Urothelium cell line (cell line): ENCODE measurements around the gene TMEM218.

Experiments
- DNase-seq: peaks from one replicate; pipeline ENCODE4 v3.0.0; 2011; ENCODE audit warnings: low spot score, mixed read lengths
- FAIRE-seq: peaks from 2 replicates; lab custom pipeline; 2011; peaks lifted over from hg19 to GRCh38; lab: Jason Lieb, UNC

TMEM218 gene

GRCh38 chr11:125111343-125112207 lies at the start of gene TMEM218:
TMEM218 (minus strand) TSS chr11:125111626; CDS start chr11:125102241, 9,385 bp downstream.
- peak; percentile 92 for FAIRE-seq
- DNase-seq = peak; percentile 94

DNA sequence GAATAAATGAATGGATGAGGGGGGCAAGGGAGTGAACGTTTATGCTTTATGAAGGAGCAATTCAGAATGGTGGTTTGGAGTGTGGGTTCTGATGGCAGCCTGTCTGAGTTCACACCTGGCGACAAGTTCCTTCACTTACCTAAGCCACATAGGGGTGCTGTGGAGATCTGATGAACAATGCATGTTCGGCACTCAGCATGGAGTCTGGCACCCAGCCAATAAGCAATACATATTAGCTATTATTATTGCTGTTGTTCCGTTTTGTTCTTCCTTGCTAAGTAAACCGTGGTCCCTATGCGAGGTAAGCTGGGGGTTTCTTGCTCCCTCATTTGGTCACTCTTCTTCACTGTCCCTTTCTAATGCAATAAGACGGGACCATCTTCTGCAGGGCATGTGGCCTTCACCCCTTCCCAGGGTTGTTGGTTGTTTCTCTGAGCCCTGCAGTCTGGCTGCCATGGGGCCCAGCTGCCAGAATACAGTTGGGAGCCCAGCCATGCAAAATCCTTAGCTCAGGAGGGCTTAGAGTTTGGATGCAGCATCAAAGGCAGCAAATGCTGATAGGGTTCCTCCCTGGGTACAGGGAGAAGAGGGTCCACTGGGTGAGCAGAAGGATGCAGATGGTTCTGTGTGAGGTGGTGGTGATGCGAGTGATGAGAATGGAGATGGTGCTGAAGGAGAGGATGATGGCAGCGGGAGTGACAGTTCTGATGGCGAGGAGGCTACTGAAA lies 46.7 kb upstream of the TMEM218 start:
- no peak for FAIRE-seq
- DNase-seq = no peak

DNA sequence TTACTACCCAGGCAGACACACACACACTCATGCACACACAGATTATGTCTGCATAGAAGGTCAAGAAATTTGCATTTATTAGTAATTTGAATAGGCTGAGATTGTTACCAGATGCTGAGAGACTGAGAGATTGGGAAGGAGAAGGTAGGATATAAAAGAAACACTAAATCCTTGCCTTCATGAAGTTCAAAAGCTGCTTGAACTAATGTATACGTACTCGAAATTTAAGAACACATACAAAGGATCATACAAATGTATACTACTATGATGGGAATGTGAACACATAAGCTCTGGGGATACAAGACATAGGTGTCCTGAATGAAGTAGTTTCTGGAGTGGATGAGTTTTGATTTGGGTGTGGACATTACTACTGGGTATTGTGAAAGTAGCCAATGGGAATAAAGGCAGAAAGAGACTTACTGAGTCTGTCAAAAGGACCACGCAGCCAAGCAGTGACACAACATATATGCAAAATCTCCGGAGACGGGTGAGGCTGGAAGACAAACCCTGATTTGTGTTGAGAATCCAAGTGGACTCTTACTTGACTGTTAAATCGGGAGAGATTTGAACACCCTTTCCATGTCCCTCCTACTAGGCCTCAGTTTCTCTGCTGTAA lies 45.8 kb upstream of the TMEM218 start:
- no peak for DNase-seq
- no peak for FAIRE-seq

GRCh38 chr11:125156346-125157117 lies 45.1 kb upstream of the TMEM218 start:
- DNase-seq (no peak), FAIRE-seq (no peak)

DNA sequence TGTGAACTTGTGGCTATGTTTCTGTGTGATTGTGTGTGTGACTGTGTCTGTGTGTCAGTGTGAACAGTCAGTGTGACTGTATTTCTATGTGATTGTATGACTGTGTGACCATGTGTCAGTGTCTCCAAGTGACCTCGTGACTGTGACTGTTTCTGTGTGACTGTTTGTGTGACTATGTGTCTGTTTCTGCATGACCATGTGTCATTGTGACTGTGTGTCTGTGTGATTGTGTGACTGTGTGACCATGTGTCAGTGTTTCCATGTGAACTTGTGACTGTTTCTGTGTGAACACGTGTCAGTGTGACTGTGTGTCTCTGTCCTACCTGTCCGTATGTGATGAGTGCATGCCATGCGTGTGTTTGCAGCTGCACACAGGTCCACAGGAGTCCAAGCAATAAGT lies 44.3 kb upstream of the TMEM218 start:
- FAIRE-seq = no peak
- DNase-seq = no peak

GRCh38 chr11:125155100-125155444 lies 43.6 kb upstream of the TMEM218 start:
- DNase-seq (no peak), FAIRE-seq (peak; percentile 20)

DNA sequence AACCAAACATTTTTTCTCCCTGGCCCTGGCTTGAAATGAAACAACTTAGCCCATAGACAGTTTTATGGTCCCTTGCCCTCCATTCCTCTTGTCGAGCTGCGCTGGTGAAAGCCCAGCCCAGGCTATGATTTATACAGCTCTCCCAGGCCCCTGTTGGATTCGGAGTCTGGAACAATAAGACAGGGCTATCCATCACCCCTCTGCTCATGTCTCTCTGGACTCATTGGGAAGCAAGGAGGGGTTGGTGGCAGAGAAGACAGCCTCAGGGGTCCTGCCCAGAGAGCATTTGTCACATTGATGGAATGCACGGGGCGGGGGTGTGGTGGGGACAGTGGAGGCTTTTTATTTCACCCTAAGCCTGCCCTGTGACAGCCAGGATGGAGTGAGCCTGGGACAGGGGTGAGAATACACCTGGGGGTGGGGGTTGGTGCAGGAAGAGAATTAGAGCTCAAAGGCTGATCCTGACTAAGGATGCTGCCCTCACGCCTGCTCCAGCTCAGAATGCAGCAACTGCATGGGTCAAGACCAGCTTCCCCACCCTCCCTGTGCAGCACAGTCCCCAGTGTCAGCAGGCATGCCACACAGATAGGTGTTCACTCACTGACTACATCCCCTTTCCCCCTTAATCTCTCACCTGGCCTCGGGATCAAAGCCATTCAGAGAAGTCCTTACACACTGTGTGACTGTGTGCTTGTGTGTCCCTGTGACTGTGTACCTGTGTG lies 43.1 kb upstream of the TMEM218 start:
- no peak for FAIRE-seq
- DNase-seq = no peak

- no peak for FAIRE-seq
Observed at GRCh38 chr11:125153837-125154236, 42.4 kb upstream of the TMEM218 start.

GRCh38 chr11:125148743-125149142 lies 37.3 kb upstream of the TMEM218 start:
- no peak for DNase-seq

More at GRCh38 chr11:125153837-125154236, 42.4 kb upstream of the TMEM218 start:
- DNase-seq = no peak

DNA sequence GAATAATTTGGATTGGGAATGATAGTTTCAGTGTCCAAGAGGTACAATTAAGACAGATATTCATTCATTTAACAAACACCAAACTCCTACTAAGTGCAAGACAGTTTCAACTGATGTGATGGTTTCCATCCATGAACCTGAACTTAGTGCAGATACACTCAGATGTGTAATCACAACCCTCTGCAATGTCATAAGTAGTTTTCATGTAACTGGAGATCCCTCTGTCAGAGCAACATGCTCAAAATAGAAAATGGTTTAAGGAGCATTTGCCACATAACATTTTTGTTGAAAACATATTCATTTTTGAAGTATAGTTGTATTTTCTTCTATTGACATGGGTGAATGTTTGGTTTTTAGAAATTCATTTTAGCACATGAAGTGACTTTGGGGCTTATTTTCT lies 36.6 kb upstream of the TMEM218 start:
- FAIRE-seq = no peak
- DNase-seq = no peak

More at GRCh38 chr11:125148743-125149142, 37.3 kb upstream of the TMEM218 start:
- FAIRE-seq = no peak

DNA sequence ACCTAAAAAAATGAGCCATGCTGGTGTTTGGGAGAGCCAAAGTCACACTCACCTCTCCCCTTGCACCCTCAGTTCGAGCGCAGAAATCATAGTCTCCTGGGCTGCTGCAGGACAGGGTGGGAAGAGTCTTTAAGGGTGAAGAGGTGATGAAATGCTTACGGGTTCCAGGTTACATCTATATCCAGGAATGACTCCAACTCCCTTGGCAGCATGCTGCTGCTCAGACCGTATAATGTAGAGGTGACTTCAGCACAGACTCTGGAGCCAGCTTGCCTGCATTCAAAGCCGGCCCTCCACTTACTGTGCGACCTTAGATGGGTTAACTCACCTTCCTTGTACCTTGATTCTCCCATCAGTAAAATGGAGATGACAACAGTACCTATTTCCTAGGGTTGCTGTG lies 35.9 kb upstream of the TMEM218 start:
- DNase-seq (no peak), FAIRE-seq (no peak)

DNA sequence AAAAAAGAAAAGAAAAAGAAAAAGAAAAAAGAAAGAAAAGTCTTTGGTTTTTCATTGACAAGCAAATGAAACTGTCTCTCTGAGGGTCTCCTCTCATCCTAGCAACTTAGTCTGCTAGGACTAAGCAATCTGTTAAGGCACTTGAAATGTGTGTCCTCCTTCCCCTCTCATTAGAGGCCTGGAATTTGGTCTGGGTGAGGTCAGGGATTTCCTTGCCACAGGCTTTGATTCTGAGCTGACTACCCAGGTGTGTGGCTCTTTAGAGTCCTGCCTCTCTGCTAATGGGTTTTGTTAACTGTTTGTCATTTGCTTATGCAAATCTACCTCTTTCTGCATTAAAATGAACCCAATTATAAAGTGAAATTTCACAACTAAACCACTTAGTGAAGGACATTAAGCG lies 34.8 kb upstream of the TMEM218 start:
- FAIRE-seq = no peak

DNA sequence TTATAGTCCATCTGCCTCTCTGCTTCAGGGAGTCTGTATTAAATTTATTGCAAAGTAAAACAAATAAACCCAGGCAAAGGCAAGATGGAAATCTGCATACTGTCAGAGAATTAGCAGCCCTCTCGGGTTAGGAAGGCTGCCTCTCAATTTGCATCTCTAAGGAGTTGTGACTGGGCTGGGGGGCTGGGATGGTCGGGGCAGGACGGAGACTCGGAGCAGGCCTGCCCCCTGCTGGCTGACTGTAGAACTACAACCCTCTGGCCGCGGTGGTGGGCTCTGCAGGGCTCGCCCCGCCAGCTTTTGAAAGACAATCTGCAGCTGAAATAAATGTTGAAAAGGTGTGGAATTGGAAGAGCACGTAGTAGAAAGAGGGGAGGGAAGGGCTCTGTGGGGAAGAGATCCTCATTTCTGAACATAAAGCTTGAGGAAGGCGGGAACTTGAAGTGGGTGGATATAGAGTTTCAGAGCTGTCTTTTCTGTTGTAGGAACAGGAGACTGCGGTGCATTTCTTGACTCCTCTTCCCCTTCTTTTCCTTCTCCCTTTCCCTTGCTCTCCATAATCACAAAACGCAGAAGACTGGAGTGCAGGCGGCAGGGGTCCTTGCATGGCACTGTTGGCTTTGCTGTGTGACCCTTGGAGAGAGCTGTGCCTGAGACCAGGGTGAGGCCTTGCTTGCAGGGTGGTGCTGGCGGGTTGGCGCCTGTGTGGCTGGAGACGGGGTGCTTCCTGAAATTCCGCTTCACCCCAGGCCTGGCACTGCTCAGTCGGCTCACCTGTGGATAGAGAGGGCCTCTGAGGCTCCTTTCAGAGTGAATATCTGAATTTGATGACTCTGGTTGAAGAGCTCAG lies 30.5 kb upstream of the TMEM218 start:
- peak; percentile 59 for DNase-seq
- no peak for FAIRE-seq

More for the DNA sequence above, 34.8 kb upstream of the TMEM218 start:
- no peak for DNase-seq

DNA sequence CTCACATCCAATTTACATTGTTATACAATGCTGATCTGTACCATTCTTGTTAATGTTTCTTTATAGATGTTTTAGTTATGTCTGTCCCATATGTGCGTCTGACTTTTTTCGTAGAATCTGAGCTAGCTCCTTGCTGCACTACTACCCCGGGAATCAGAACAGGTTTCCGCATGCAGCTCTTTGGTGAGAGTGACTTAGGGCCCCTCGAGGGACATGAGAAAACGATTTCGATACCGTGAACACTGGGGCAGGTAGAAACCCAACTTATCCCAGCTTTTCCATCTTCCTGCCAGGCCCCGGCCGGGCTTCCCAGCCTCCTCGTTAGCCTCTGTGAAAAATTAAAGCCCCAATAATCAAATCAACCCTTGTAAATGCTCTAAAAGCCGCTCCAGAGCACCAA lies 29.8 kb upstream of the TMEM218 start:
- FAIRE-seq (no peak), DNase-seq (no peak)

DNA sequence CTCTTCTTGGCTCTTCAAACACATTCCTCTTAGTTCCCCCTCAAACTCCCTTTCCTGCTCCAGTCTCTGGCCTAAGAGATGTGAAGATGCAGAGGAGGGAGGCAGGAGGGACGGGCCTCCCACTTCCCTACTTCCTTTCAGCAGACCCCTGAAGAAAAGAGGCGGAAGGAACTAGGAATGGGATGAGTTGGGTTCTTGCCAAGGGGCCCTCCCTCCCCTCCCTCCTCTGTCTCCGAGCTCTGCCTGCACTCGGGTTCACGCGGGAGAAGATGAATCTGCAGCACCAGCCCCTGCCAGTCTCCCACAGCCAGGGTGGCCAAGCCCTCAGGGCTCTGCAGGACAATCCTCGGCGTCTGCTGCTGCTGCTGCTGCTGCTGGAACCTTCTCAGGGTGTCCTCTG lies 28.8 kb upstream of the TMEM218 start:
- FAIRE-seq (no peak), DNase-seq (no peak)

DNA sequence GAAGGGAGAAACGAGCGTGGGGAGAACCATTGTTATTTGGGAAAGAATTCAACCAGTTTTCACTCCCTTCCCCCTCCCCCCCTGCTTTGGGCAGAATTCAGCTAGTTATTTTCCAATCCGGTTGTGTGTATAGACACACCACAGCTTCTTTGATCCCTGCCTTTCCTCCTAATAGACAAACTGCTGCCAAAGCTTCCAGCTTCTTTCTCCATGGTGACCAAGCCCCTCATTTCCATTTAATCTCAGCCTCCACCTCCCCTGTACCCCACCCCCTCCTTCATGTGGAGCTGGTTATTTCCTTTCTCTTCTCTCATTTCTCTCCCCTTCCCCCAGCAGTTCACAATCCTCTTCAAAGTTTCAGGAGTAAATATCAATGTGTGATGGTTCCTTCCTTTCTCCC lies 28.4 kb upstream of the TMEM218 start:
- FAIRE-seq (no peak), DNase-seq (no peak)

DNA sequence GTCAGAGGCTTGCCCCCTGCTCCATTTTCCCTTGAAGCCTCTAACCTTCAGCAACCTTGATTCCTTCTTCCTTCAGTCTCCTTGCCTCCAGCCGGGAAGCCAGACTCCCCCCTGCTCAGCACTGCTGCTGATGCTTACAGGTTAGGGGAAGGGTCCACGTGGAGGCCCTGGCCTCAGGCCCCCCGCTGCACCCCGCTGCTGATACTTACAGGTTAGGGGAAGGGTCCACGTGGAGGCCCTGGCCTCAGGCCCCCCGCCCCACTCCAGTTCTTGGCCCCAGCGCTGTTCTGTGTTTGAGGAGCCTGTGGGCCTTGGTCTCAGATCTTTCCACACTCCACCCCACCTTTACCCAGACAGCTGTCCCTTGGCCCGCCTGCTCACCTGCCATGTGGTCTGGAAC lies 27.5 kb upstream of the TMEM218 start:
- DNase-seq (no peak), FAIRE-seq (no peak)

- FAIRE-seq = no peak
- DNase-seq = no peak
Observed at GRCh38 chr11:125136001-125136400, 24.6 kb upstream of the TMEM218 start.

DNA sequence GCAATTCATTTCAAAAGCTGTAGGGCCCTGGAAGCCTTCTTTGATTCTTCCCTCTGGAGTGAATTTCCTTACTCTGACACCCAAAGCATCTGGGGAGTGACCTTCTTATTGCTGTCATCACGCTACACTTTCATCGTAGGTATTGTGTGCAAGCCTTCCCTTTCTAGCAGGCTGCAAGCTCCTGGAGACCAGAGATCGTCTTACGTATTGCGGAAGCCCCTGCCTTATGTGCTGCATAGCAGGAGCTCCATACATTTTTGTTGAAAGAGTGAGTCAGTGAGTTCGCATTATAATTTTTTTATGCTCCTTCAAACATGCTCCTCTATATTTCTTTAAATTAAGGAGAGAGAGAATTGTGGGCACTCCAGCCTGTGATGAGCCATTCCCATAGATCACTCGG lies 21.2 kb upstream of the TMEM218 start:
- no peak for DNase-seq

More for the DNA sequence above, 21.2 kb upstream of the TMEM218 start:
- FAIRE-seq = no peak
